Measurements from ENCODE around the gene TST. TPM values are rescaled to one million over a fixed set of nuclear protein-coding genes. Genes with fewer than 3 reads are reported as not detected.
A peak's percentile ranks its signal among the peaks of the same experiment; 100 is the strongest.
"Not testable (repeated sequence)": the region's sequence is repeated elsewhere in the genome, so short reads cannot be mapped to it uniquely, and the experiment has no call there.

The TST gene
- total and polyA plus RNA-seq, 4 experiments from 2014 or later, result 0.29 to 1.4 (median 0.46) TPM

DNA sequence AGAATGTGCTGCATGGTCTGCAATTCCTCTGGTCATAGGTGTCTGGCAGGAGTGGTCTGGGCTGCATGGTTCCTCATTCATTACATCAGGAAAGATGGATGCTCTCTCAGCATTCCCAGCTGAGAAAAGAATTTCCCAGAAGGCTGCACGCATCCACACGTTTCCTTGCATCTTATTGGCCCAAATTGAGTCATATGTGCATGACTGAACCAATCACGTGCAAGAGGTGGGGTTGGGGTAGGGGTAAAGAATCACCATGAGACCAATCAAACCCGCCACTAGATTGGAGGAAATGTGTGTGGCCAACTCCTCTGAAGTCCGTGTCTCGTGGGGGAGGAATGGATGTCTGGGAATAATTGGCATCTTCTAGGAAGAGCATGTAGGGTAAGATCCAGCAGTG, 28.8 kb downstream of the TST start:
- intact Hi-C loops (cut with micrococcal nuclease), result no loop called here
- H3K4me3 Mint-ChIP-seq, result no peak overlapping the region
- Histone ChIP-seq H3K27me3 (ENCODE audit: insufficient read depth, low read length) (peaks cover 17% of the 10 kb centered on the region), H3K4me1 (ENCODE audit: insufficient read depth, low read length) (no peaks in the 10 kb centered on the region), H3K27ac (ENCODE audit: low read depth, low read length) (no peak overlapping the region), H3K4me3 (ENCODE audit: low read length in 2 of 2) (no peak overlapping the region), H3K36me3 (ENCODE audit: insufficient read depth, low read length) (no peaks in the 10 kb centered on the region), H3K9me3 (ENCODE audit: control insufficient read depth in 1 of 2, low read length in 2 of 2) (peaks cover 0 to 9% of the 10 kb centered on the region in 2 donors)
- DNase-seq, result no peak
- peaks cover 4 to 8% of the 10 kb centered on the region in 2 donors for H3K36me3 Mint-ChIP-seq
- no peaks in the 10 kb centered on the region for H3K4me1 Mint-ChIP-seq
- H3K27ac Mint-ChIP-seq, result no peak overlapping the region
- peaks cover 0 to 23% (median 17%) of the 10 kb centered on the region in 8 donors for H3K9me3 Mint-ChIP-seq
- peaks cover 33 to 42% of the 10 kb centered on the region in 2 donors for H3K27me3 Mint-ChIP-seq
- ChIA-PET CTCF (ENCODE audit: partially characterized antibody) (no interaction called here), POLR2A (ENCODE audit: partially characterized antibody) (no interaction called here)

- H3K4me3 ChIP-seq (ENCODE audit: low read length in 2 of 2); H3K4me3 Mint-ChIP-seq; DNase-seq; H3K36me3 Mint-ChIP-seq; H3K27ac Mint-ChIP-seq; intact Hi-C loops (cut with micrococcal nuclease); H3K4me1 Mint-ChIP-seq; H3K9me3 ChIP-seq (ENCODE audit: control insufficient read depth in 1 of 2, low read length in 2 of 2); H3K27ac ChIP-seq (ENCODE audit: low read depth, low read length); H3K36me3 ChIP-seq (ENCODE audit: insufficient read depth, low read length); H3K4me1 ChIP-seq (ENCODE audit: insufficient read depth, low read length): not testable (repeated sequence)
- POLR2A ChIA-PET (ENCODE audit: partially characterized antibody), result interaction anchor here (0.7 kb wide), 1 partner anchor 133 kb away, joined by 3 read pairs; no protein-coding TSS in a partner anchor
- CTCF ChIA-PET (ENCODE audit: partially characterized antibody), result interaction anchor here (0.7 kb wide), 1 partner anchor 611 kb away, joined by 4 read pairs; no protein-coding TSS in a partner anchor
- Mint-ChIP-seq H3K27me3 (peaks cover 33 to 42% of the 10 kb centered on the region in 2 donors), H3K9me3 (peaks cover 0 to 26% (median 20%) of the 10 kb centered on the region in 8 donors)
- H3K27me3 ChIP-seq (ENCODE audit: insufficient read depth, low read length), result peaks cover 17% of the 10 kb centered on the region
Observed at GRCh38 chr22:36989012-36989411, 30.2 kb downstream of the TST start.

GRCh38 chr22:36988075-36988832, 31.0 kb downstream of the TST start:
- peaks cover 4 to 8% of the 10 kb centered on the region in 2 donors for H3K36me3 Mint-ChIP-seq
- peaks cover 36 to 44% of the 10 kb centered on the region in 2 donors for H3K27me3 Mint-ChIP-seq
- no peak for DNase-seq
- ChIA-PET POLR2A (ENCODE audit: partially characterized antibody) (no interaction called here), CTCF (ENCODE audit: partially characterized antibody) (no interaction called here)
- peaks cover 0 to 9% of the 10 kb centered on the region in 2 donors for H3K9me3 ChIP-seq (ENCODE audit: control insufficient read depth in 1 of 2, low read length in 2 of 2)
- no peaks in the 10 kb centered on the region for H3K4me1 ChIP-seq (ENCODE audit: insufficient read depth, low read length)
- no peak overlapping the region for H3K27ac Mint-ChIP-seq
- no peak overlapping the region for H3K27ac ChIP-seq (ENCODE audit: low read depth, low read length)
- peaks cover 17% of the 10 kb centered on the region for H3K27me3 ChIP-seq (ENCODE audit: insufficient read depth, low read length)
- no peaks in the 10 kb centered on the region for H3K36me3 ChIP-seq (ENCODE audit: insufficient read depth, low read length)
- no peaks in the 10 kb centered on the region for H3K4me1 Mint-ChIP-seq
- intact Hi-C loops (cut with micrococcal nuclease), result no loop called here
- peaks cover 0 to 26% (median 20%) of the 10 kb centered on the region in 8 donors for H3K9me3 Mint-ChIP-seq
- H3K4me3 ChIP-seq (ENCODE audit: low read length in 2 of 2), result no peak overlapping the region
- no peak overlapping the region for H3K4me3 Mint-ChIP-seq

DNA sequence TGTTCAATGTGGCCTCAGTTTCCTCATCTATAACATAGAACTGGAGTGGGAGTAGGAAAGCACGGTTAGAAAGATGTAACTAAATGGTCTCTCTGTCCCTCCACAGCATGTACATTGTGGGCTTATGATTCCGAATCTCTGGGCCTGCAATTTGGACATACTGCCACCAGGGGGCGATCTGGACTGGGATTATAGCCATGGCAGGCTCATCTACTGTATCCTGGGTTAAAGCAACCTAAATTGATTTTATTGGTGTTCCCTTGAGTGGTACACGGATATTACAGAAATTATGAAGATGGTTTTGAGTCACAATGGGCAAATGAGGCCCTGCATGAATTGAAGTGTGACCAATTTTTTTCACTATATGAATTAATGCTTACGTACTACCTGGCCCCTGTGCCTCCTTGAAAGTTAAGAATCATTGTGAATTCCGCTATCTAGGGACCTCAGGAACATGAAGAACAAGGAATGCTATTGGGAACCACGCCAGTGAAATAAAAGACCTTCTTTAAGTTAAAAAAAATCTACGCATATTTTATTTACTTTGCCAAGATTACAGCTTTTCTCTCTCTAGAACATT, 32.9 kb downstream of the TST start:
- intact Hi-C loops (cut with micrococcal nuclease), result no loop called here
- CTCF ChIA-PET (ENCODE audit: partially characterized antibody), result no interaction called here
- H3K27me3 ChIP-seq (ENCODE audit: insufficient read depth, low read length), result peaks cover 16% of the 10 kb centered on the region

DNA sequence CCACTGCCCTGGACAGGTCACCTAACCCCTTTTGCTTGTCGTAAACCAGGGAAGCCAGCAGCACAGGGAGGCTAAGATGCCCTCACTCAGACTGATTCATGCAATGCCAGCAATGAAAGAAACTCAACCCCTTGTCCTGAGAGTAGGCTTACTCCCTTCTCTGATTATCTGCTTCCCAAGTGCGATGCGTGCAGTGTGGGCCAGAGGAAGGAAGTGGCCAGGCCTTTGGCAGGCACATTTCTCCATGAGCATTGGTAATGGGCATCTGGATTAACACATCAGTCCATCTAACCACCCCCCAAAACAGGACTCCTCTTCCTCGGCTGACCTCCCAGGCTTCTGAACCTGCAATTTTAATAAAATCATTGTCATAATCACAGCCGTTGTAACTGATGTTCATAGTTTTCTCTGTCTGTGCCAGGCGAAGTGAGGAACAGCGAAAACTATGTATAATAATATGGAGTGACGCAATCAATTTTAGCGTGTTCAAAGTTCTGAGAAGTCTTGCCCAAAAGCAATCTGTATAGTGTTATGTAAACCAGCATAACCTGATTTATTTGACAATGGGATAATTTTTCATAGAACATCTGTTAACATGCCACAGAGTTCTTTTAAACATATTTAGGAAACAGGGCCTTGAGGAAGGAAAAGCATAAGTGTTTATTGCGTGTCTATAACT, 33.9 kb downstream of the TST start:
- no peaks in the 10 kb centered on the region for H3K4me1 ChIP-seq (ENCODE audit: insufficient read depth, low read length)
- Mint-ChIP-seq H3K4me1 (no peaks in the 10 kb centered on the region), H3K36me3 (peaks cover 4 to 8% of the 10 kb centered on the region in 2 donors), H3K9me3 (peaks cover 0 to 26% (median 20%) of the 10 kb centered on the region in 8 donors), H3K27me3 (peaks cover 23 to 32% of the 10 kb centered on the region in 2 donors), H3K4me3 (no peak overlapping the region), H3K27ac (peak overlapping the region in 1 of 7 donors; percentile 21)
- CTCF ChIA-PET (ENCODE audit: partially characterized antibody), result no interaction called here
- no peak for DNase-seq
- peaks cover 0 to 9% of the 10 kb centered on the region in 2 donors for H3K9me3 ChIP-seq (ENCODE audit: control insufficient read depth in 1 of 2, low read length in 2 of 2)
- H3K4me3 ChIP-seq (ENCODE audit: low read length in 2 of 2), result no peak overlapping the region
- intact Hi-C loops (cut with micrococcal nuclease), result no loop called here
- POLR2A ChIA-PET (ENCODE audit: partially characterized antibody), result no interaction called here
- H3K27me3 ChIP-seq (ENCODE audit: insufficient read depth, low read length), result peaks cover 7% of the 10 kb centered on the region
- no peak overlapping the region for H3K27ac ChIP-seq (ENCODE audit: low read depth, low read length)
- H3K36me3 ChIP-seq (ENCODE audit: insufficient read depth, low read length), result no peaks in the 10 kb centered on the region

More for the DNA sequence above, 32.9 kb downstream of the TST start:
- H3K27me3 Mint-ChIP-seq, result peaks cover 33 to 41% of the 10 kb centered on the region in 2 donors
- H3K36me3 Mint-ChIP-seq, result peaks cover 4 to 8% of the 10 kb centered on the region in 2 donors
- no peaks in the 10 kb centered on the region for H3K36me3 ChIP-seq (ENCODE audit: insufficient read depth, low read length)
- H3K4me3 Mint-ChIP-seq, result no peak overlapping the region
- DNase-seq, result peak in 2 of 5 donors; percentile 5 to 6
- peak overlapping the region in 1 of 7 donors; percentile 21 for H3K27ac Mint-ChIP-seq
- H3K4me3 ChIP-seq (ENCODE audit: low read length in 2 of 2), result no peak overlapping the region
- peaks cover 0 to 9% of the 10 kb centered on the region in 2 donors for H3K9me3 ChIP-seq (ENCODE audit: control insufficient read depth in 1 of 2, low read length in 2 of 2)
- no peaks in the 10 kb centered on the region for H3K4me1 Mint-ChIP-seq
- H3K4me1 ChIP-seq (ENCODE audit: insufficient read depth, low read length), result no peaks in the 10 kb centered on the region
- peaks cover 0 to 26% (median 20%) of the 10 kb centered on the region in 8 donors for H3K9me3 Mint-ChIP-seq
- POLR2A ChIA-PET (ENCODE audit: partially characterized antibody), result no interaction called here
- no peak overlapping the region for H3K27ac ChIP-seq (ENCODE audit: low read depth, low read length)

DNA sequence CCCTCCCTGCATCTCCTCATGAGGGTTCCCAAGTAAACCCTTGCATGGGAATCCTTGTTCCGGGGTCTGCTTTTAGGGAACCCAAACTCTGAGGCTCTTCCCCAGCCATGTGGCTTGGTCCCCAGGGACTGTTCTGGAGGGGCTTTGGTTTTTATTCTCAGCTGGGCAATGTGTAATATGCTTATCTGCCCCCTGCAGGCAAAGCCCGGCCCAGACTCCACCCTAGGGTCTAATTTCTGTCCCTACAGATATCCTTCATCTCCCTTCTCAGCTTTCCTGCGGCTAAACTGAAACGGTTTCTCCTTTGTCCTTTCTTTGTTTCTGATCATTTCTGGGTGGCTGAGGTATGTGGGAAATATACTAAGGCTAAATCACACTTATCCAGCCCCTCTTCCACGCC, 37.1 kb downstream of the TST start:
- Mint-ChIP-seq H3K9me3 (peaks cover 0 to 21% (median 20%) of the 10 kb centered on the region in 8 donors), H3K36me3 (peaks cover 7 to 8% of the 10 kb centered on the region in 2 donors), H3K4me1 (peaks cover 3 to 11% (median 8%) of the 10 kb centered on the region in 4 donors), H3K4me3 (no peak overlapping the region), H3K27ac (no peak overlapping the region), H3K27me3 (peaks cover 8 to 15% of the 10 kb centered on the region in 2 donors)
- no peaks in the 10 kb centered on the region for H3K36me3 ChIP-seq (ENCODE audit: insufficient read depth, low read length)
- no peak overlapping the region for H3K27ac ChIP-seq (ENCODE audit: low read depth, low read length)
- intact Hi-C loops (cut with micrococcal nuclease), result no loop called here
- CTCF ChIA-PET (ENCODE audit: partially characterized antibody), result interaction anchor here (1.0 to 5.1 kb wide), 5 partner anchors 121 to 225 kb away, joined by 3 to 25 read pairs (median 4); partner anchors contain the start of gene IFT27
- DNase-seq, result no peak
- no peaks in the 10 kb centered on the region for H3K27me3 ChIP-seq (ENCODE audit: insufficient read depth, low read length)
- POLR2A ChIA-PET (ENCODE audit: partially characterized antibody), result no interaction called here
- H3K4me1 ChIP-seq (ENCODE audit: insufficient read depth, low read length), result peaks cover 4% of the 10 kb centered on the region
- peaks cover 0 to 9% of the 10 kb centered on the region in 2 donors for H3K9me3 ChIP-seq (ENCODE audit: control insufficient read depth in 1 of 2, low read length in 2 of 2)
- H3K4me3 ChIP-seq (ENCODE audit: low read length in 2 of 2), result no peak overlapping the region

Data from CD4-positive, alpha-beta memory T cell (primary cell).